Hematopoietic multipotent progenitor cell (in vitro differentiated cells): ENCODE measurements around the gene GAGE2A. TPM values are rescaled to one million over a fixed set of nuclear protein-coding genes. Genes with fewer than 3 reads are reported as not detected.
"Not testable (repeated sequence)": the region's sequence is repeated elsewhere in the genome, so short reads cannot be mapped to it uniquely, and the experiment has no call there.

Source experiments
- DNase-seq, 3 donors: peaks; one replicate each; pipeline ENCODE4 v3.0.0-alpha.2; 2011 to 2015; ENCODE audit warnings: low read depth in 2 of 3, low spot score in 2 of 3
- total RNA-seq: library from RNA; depleted of rRNA; stranded (reverse); fragments of >200 nt; gene quantifications from one replicate; pipeline ENCODE4 v1.2.3, GENCODE V29; 2012

Gene GAGE2A, protein sequence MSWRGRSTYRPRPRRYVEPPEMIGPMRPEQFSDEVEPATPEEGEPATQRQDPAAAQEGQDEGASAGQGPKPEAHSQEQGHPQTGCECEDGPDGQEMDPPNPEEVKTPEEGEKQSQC
- not detected for total RNA-seq

- DNase-seq = not testable (repeated sequence)
These were observed at the start of gene GAGE2A for GRCh38 chrX:49589196-49589595. GAGE2A (plus strand) TSS chrX:49589496; CDS start chrX:49590651, 1,155 bp downstream.

DNA sequence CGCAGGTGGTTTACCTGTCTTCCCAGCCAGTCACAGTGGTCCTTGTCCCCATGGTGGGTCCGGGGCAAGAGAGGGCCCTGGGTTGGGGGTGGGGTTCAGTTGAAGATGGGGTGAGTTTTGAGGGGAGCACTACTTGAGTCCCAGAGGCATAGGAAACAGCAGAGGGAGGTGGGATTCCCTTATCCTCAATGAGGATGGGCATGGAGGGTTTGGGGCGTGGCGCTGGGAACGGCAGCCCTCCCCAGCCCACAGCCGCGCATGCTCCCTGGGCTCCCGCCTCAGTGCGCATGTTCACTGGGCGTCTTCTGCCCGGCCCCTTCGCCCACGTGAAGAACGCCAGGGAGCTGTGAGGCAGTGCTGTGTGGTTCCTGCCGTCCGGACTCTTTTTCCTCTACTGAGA lies 47.9 kb upstream of the GAGE2A start, which contains the start of gene GAGE12D:
GAGE12D (plus strand) TSS at position 301 of the 400 bp plus-strand sequence. CDS start 1,155 bp downstream, outside the sequence.
- not testable (repeated sequence) for DNase-seq

GRCh38 chrX:49550989-49551388 lies 38.3 kb upstream of the GAGE2A start, which contains the start of gene GAGE12E:
GAGE12E (plus strand) TSS chrX:49551289; CDS start chrX:49552444, 1,155 bp downstream.
- DNase-seq = not testable (repeated sequence)

DNA sequence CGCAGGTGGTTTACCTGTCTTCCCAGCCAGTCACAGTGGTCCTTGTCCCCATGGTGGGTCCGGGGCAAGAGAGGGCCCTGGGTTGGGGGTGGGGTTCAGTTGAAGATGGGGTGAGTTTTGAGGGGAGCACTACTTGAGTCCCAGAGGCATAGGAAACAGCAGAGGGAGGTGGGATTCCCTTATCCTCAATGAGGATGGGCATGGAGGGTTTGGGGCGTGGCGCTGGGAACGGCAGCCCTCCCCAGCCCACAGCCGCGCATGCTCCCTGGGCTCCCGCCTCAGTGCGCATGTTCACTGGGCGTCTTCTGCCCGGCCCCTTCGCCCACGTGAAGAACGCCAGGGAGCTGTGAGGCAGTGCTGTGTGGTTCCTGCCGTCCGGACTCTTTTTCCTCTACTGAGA lies 28.8 kb upstream of the GAGE2A start, which contains the start of gene GAGE12F:
GAGE12F (plus strand) TSS at position 301 of the 400 bp plus-strand sequence. CDS start 1,155 bp downstream, outside the sequence.
- DNase-seq = not testable (repeated sequence)

GRCh38 chrX:49568728-49569127 lies 20.6 kb upstream of the GAGE2A start:
- DNase-seq = not testable (repeated sequence)

- DNase-seq = not testable (repeated sequence)
These were observed 20.1 kb upstream of the GAGE2A start for GRCh38 chrX:49569152-49569551.

DNA sequence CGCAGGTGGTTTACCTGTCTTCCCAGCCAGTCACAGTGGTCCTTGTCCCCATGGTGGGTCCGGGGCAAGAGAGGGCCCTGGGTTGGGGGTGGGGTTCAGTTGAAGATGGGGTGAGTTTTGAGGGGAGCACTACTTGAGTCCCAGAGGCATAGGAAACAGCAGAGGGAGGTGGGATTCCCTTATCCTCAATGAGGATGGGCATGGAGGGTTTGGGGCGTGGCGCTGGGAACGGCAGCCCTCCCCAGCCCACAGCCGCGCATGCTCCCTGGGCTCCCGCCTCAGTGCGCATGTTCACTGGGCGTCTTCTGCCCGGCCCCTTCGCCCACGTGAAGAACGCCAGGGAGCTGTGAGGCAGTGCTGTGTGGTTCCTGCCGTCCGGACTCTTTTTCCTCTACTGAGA lies 19.2 kb upstream of the GAGE2A start, which contains the start of gene GAGE12G:
GAGE12G (plus strand) TSS at position 301 of the 400 bp plus-strand sequence. CDS start 1,155 bp downstream, outside the sequence.
- not testable (repeated sequence) for DNase-seq

DNA sequence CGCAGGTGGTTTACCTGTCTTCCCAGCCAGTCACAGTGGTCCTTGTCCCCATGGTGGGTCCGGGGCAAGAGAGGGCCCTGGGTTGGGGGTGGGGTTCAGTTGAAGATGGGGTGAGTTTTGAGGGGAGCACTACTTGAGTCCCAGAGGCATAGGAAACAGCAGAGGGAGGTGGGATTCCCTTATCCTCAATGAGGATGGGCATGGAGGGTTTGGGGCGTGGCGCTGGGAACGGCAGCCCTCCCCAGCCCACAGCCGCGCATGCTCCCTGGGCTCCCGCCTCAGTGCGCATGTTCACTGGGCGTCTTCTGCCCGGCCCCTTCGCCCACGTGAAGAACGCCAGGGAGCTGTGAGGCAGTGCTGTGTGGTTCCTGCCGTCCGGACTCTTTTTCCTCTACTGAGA lies 9.6 kb upstream of the GAGE2A start, which contains the start of gene GAGE12H:
GAGE12H (plus strand) TSS at position 301 of the 400 bp plus-strand sequence. CDS start 1,155 bp downstream, outside the sequence.
- DNase-seq = not testable (repeated sequence)

- not testable (repeated sequence) for DNase-seq
These were observed 628 bp downstream of the GAGE2A start for GRCh38 chrX:49589769-49590478.

DNA sequence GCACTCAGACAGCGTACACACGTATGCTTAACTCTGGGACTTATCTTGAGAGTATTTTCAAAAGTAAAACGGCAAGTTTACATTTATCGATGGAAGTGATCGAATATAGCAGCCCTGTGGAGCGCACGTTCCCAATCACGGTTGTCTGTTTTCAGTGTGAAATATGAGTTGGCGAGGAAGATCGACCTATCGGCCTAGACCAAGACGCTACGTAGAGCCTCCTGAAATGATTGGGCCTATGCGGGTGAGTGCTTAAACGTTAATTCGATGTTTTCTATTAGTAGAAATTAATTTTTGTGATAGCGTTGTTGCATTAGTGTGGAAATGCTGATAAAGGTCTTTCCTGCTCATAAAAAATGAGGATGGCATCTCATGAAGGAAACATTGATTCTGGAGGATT lies 1.2 kb downstream of the GAGE2A start:
- not testable (repeated sequence) for DNase-seq

GRCh38 chrX:49598720-49599119 lies 9.4 kb downstream of the GAGE2A start, which contains the start of gene GAGE1:
GAGE1 (plus strand) TSS chrX:49599020; CDS start chrX:49600175, 1,155 bp downstream.
- DNase-seq = not testable (repeated sequence)

DNA sequence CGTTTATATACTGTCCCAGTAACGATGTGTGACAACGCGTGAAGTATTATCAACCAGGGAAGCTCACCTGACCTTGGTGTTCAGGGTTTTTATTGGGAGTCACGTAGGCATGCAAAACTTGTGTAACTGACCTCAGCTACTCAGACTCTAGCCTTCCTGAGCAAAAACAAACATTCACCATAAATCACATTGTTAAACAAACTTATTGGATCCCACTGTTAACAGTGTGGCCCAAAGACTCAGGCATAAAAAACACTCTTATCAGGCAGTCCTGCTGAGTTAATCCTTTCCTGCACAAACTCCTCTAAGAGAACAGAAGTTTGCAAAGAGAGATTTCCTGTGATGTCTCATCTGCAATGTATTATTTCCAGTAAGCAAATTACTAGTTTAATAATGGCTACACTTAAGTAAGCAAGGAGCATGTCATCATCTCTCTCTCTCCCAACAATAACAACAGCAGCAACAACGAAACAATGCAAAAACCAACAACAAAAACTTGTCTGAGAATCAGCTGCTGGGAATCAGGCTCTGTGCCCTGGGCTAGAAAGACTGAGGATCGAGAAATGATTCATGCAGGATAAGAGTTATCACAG lies 21.5 kb downstream of the GAGE2A start:
- no peak for DNase-seq

DNA sequence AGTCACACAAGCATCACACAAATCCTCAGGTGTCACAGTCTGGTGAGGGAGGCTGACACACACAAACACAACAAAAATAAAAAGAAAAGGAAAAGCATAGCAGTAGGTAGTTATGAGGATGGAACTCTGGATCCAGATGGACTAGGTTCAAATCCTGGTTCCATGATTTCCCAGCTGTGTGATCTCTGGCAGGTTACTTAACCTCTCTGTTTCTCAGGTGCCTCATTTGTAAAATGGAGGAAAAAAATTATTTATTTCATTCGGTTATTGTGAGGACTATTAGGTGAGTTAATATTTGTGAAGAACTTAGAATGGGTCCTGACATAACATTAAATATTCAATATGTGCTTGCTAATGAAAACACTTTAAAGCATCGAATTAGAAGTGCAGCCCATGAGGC lies 29.3 kb downstream of the GAGE2A start:
- no peak for DNase-seq

- peak in 2 of 3 donors; percentile 41 to 43 for DNase-seq
These were observed 37.9 kb downstream of the GAGE2A start for GRCh38 chrX:49627086-49627777.

DNA sequence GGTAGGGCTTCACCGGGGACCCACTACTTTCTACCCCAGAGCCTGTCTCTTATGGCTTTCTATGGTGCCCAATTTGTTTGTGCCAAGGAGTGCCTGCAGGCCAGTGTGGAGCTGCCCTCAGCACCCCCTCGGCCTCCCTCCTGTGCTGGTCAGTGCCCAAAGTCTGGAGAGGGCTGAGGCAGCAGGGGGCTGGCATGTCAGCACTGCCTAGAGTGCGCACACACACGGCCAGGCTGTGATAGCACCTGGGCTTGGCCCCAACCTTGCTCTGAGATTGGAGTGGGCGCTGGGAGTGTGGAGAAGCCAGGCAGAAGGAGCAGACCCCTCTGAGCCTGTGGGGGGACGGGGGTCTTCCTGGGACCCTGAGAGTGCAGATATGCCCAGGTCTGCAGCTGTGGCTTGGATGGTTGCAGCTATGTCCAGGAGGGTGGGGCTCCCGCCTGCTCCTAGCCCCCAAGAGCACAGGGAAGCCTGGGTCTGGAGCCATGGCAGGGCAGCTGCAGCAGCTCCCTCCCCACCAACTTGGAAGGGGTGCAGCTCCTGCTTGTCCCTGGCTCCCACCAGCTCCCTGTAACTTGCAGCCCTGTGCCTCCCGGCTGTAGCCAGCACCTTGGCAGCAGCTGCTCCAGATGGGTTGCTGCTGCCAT lies 55.8 kb downstream of the GAGE2A start:
- DNase-seq = no peak

Other genes starting within 250 kb of the GAGE2A start
- gene GAGE12C, start 57.3 kb upstream of the GAGE2A start, total RNA-seq = not detected
- not detected for gene GAGE12D, start 47.8 kb upstream of the GAGE2A start, total RNA-seq
- gene GAGE12E, start 38.2 kb upstream of the GAGE2A start, total RNA-seq = not detected
- gene GAGE12F, start 28.7 kb upstream of the GAGE2A start, total RNA-seq = not detected
- not detected for gene GAGE12G, start 19.1 kb upstream of the GAGE2A start, total RNA-seq
- not detected for gene GAGE12H, start 9.5 kb upstream of the GAGE2A start, total RNA-seq
- not detected for gene GAGE1, start 9.5 kb downstream of the GAGE2A start, total RNA-seq
- gene PAGE1, start 106.5 kb downstream of the GAGE2A start, total RNA-seq = not detected
- gene PAGE4, start 239.8 kb downstream of the GAGE2A start, total RNA-seq = not detected